Lower lobe of right lung (tissue), 2 donors: Measurements from ENCODE around the gene WDR62. TPM values are rescaled to one million over a fixed set of nuclear protein-coding genes. Genes with fewer than 3 reads are reported as not detected.
"Not testable (repeated sequence)": the region's sequence is repeated elsewhere in the genome, so short reads cannot be mapped to it uniquely, and the experiment has no call there.

Source experiments
- ATAC-seq, 2 donors: fragments of 200-7000 bp; cut with Tn5 transposase; one replicate each; pipeline ENCODE4 v1.9.1; 2020 to 2022; ENCODE audit warnings: mild to moderate bottlenecking in 2 of 2, moderate library complexity in 2 of 2
- DNase-seq: peaks from one replicate; pipeline ENCODE4 v3.0.0-alpha.2; 2020
- H3K27ac ChIP-seq: fragments of 200-600 bp; one replicate; pipeline ENCODE4 v1.8.0; 2022
- H3K27me3 ChIP-seq: fragments of 200-600 bp; one replicate; pipeline ENCODE4 v1.8.0; 2022; ENCODE audit warnings: low read depth
- H3K36me3 ChIP-seq: fragments of 200-600 bp; one replicate; pipeline ENCODE4 v1.8.0; 2022; ENCODE audit warnings: mild to moderate bottlenecking
- H3K4me1 ChIP-seq: fragments of 200-600 bp; one replicate; pipeline ENCODE4 v1.8.0; 2022
- H3K4me3 ChIP-seq: fragments of 200-600 bp; one replicate; pipeline ENCODE4 v1.8.0; 2022; ENCODE audit warnings: mild to moderate bottlenecking
- H3K9me3 ChIP-seq: fragments of 200-600 bp; one replicate; pipeline ENCODE4 v1.8.0; 2022
- CTCF ChIP-seq: fragments of 200-600 bp; IDR thresholded peaks from one replicate; pipeline ENCODE4 v1.8.0; 2022; ENCODE audit warnings: antibody characterized with exemption, mild to moderate bottlenecking
- intact Hi-C: fragments of 100-400 bp; cut with DNase I; formaldehyde crosslinking; loops from one replicate; pipeline ENCODE4 v1.11.0; 2022
- total RNA-seq: library from RNA; stranded (reverse); fragmentation: NEBNext Ultra II Directional; extraction: Animal tissue kit (Norgen Biotek cat#: 25700); gene quantifications from one replicate; pipeline ENCODE4 v1.2.1, GENCODE V29; 2021
- donor health status: DM: no; HTN: yes; CAD: no; lungs with severe emphysema.

The WDR62 gene
- total RNA-seq, 1 donor from 2014 or later, result 1.3 TPM

GRCh38 chr19:36064826-36065225, 10.1 kb downstream of the WDR62 start:
- intact Hi-C loops, result no loop called here
- Histone ChIP-seq H3K4me3 (no peak overlapping the region), H3K9me3 (no peaks in the 10 kb centered on the region), H3K4me1 (no peaks in the 10 kb centered on the region), H3K27me3 (no peaks in the 10 kb centered on the region), H3K27ac (no peak overlapping the region), H3K36me3 (no peaks in the 10 kb centered on the region)
- DNase-seq (no peak), ATAC-seq (peak in 1 of 2 donors; percentile 45)
- no peak for TF ChIP-seq CTCF

GRCh38 chr19:36067681-36068080, 13.0 kb downstream of the WDR62 start:
- intact Hi-C loops, result no loop called here
- Histone ChIP-seq H3K36me3 (no peaks in the 10 kb centered on the region), H3K27ac (no peak overlapping the region), H3K9me3 (no peaks in the 10 kb centered on the region), H3K4me3 (no peak overlapping the region), H3K27me3 (no peaks in the 10 kb centered on the region), H3K4me1 (no peaks in the 10 kb centered on the region)
- TF ChIP-seq CTCF, result no peak
- no peak for DNase-seq
- no peak for ATAC-seq

- intact Hi-C loops, result not testable (repeated sequence)
Measured at GRCh38 chr19:36068810-36069499, 14.3 kb downstream of the WDR62 start.

GRCh38 chr19:36072081-36072480, 17.4 kb downstream of the WDR62 start:
- H3K36me3 ChIP-seq, result no peaks in the 10 kb centered on the region
- DNase-seq (no peak), ATAC-seq (no peak)
- H3K4me3 ChIP-seq, result no peak overlapping the region
- H3K4me1 ChIP-seq, result no peaks in the 10 kb centered on the region
- no peaks in the 10 kb centered on the region for H3K9me3 ChIP-seq
- intact Hi-C loops, result no loop called here
- no peak overlapping the region for H3K27ac ChIP-seq
- H3K27me3 ChIP-seq, result no peaks in the 10 kb centered on the region
- TF ChIP-seq CTCF, result no peak

More at GRCh38 chr19:36068810-36069499, 14.3 kb downstream of the WDR62 start:
- not testable (repeated sequence) for H3K27ac ChIP-seq, H3K9me3 ChIP-seq, DNase-seq, H3K4me3 ChIP-seq, H3K36me3 ChIP-seq, H3K27me3 ChIP-seq, ATAC-seq, H3K4me1 ChIP-seq

GRCh38 chr19:36073121-36073876, 18.6 kb downstream of the WDR62 start:
- Histone ChIP-seq H3K9me3 (no peaks in the 10 kb centered on the region), H3K27me3 (no peaks in the 10 kb centered on the region), H3K4me3 (no peak overlapping the region), H3K36me3 (no peaks in the 10 kb centered on the region), H3K27ac (no peak overlapping the region), H3K4me1 (no peaks in the 10 kb centered on the region)
- ATAC-seq, result no peak
- TF ChIP-seq CTCF, result no peak
- intact Hi-C loops, result no loop called here
- no peak for DNase-seq

GRCh38 chr19:36079389-36079945, 24.8 kb downstream of the WDR62 start:
- Histone ChIP-seq H3K36me3 (no peaks in the 10 kb centered on the region), H3K4me3 (no peak overlapping the region), H3K27me3 (no peaks in the 10 kb centered on the region), H3K27ac (no peak overlapping the region), H3K4me1 (no peaks in the 10 kb centered on the region), H3K9me3 (no peaks in the 10 kb centered on the region)
- DNase-seq (no peak), ATAC-seq (no peak)
- intact Hi-C loops, result no loop called here
- TF ChIP-seq CTCF, result no peak
